Measurements from ENCODE around the gene PALM.

DNA sequence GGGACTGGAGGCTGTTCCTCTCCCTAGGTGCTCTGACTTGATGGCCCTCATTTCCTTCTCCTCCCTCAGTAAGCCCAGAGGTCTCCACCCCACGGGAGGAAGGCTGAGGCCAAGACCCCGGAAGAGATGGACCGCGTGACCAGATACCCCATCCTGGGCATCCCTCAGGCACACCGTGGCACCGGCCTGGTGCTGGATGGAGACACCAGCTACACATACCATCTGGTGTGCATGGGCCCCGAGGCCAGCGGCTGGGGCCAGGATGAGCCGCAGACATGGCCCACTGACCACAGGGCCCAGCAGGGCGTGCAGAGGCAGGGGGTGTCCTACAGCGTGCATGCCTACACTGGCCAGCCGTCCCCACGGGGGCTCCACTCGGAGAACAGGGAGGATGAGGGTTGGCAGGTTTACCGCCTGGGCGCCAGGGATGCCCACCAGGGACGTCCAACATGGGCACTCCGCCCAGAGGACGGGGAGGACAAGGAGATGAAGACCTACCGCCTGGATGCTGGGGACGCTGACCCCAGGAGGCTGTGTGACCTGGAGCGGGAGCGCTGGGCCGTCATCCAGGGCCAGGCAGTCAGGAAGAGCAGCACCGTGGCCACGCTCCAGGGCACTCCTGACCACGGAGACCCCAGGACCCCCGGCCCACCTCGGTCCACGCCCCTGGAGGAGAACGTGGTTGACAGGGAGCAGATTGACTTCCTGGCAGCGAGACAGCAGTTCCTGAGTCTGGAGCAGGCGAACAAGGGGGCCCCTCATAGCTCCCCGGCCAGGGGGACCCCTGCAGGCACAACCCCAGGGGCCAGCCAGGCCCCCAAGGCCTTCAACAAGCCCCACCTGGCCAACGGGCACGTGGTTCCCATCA is 48.3 kb downstream of the PALM start:
- TF ChIP-seq TAF1 (IDR thresholded peaks at IDR 0.05; ENCODE audit: borderline replicate concordance, insufficient read depth, low read length) (no peak), POLR2AphosphoS5 (IDR thresholded peaks at IDR 0.05; ENCODE audit: low read depth, low read length) (no peak), SIN3A (IDR thresholded peaks at IDR 0.05; ENCODE audit: borderline replicate concordance, insufficient read depth, low read length) (no peak), FOXP2 (optimal IDR thresholded peaks at IDR 0.05; ENCODE audit: borderline replicate concordance, extremely low read depth, extremely low read length, insufficient read depth) (no peak)
- TF ChIP-seq, protein P1, sequence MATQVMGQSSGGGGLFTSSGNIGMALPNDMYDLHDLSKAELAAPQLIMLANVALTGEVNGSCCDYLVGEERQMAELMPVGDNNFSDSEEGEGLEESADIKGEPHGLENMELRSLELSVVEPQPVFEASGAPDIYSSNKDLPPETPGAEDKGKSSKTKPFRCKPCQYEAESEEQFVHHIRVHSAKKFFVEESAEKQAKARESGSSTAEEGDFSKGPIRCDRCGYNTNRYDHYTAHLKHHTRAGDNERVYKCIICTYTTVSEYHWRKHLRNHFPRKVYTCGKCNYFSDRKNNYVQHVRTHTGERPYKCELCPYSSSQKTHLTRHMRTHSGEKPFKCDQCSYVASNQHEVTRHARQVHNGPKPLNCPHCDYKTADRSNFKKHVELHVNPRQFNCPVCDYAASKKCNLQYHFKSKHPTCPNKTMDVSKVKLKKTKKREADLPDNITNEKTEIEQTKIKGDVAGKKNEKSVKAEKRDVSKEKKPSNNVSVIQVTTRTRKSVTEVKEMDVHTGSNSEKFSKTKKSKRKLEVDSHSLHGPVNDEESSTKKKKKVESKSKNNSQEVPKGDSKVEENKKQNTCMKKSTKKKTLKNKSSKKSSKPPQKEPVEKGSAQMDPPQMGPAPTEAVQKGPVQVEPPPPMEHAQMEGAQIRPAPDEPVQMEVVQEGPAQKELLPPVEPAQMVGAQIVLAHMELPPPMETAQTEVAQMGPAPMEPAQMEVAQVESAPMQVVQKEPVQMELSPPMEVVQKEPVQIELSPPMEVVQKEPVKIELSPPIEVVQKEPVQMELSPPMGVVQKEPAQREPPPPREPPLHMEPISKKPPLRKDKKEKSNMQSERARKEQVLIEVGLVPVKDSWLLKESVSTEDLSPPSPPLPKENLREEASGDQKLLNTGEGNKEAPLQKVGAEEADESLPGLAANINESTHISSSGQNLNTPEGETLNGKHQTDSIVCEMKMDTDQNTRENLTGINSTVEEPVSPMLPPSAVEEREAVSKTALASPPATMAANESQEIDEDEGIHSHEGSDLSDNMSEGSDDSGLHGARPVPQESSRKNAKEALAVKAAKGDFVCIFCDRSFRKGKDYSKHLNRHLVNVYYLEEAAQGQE (IDR thresholded peaks at IDR 0.05; ENCODE audit: insufficient read depth in 1 of 2, low read depth in 2 of 2, low read length in 2 of 2), result no peak

Measured in PFSK-1 (cell line).